ENCODE data around the gene RNF222.

The RNF222 gene, protein sequence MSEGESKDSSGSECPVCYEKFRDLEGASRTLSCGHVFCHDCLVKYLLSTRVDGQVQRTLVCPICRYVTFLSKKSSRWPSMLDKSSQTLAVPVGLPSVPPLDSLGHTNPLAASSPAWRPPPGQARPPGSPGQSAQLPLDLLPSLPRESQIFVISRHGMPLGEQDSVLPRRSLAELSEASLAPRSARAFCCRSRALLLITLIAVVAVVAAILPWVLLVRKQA

DNA sequence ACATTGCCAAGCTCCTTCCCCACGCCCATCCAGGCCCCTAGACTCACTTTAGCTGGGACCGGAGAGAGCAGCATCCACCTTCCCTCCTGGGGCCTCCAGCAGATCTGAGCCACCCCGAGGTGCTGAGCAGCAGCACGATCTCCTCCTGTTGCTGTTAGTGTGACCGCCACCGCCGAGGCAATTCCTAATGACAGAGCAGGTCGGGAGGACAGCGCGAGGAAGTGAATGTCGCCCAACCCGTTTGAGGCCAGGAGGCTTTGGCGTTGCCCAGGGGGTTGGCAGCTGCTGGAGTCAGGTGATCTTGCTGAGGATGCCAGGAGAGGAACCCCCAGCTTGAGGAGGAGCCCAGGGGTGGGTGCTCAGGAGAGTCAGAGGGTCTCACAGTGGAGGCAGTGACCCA lies at the start of gene RNF222:
TSS of gene RNF222 (minus strand) at position 192 of the 400 bp plus-strand sequence. CDS start 4,366 bp downstream, outside the sequence.
- no peak for DNase-seq

DNA sequence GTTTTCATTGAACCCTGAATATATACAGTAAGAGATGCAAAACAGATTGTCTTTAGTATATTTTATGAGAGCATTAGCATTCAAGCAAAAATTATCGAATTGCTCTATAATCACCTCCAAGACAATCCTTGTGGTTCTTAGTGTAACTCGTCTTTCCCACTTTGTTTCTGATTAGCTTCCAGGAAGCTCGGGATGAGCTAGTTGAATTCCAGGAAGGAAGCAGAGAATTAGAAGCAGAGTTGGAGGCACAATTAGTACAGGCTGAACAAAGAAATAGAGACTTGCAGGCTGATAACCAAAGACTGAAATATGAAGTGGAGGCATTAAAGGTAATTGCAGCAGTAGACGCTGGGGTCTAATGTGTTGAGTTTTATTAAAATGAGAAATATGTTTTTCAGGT lies 47.9 kb upstream of the RNF222 start:
- DNase-seq, result no peak

DNA sequence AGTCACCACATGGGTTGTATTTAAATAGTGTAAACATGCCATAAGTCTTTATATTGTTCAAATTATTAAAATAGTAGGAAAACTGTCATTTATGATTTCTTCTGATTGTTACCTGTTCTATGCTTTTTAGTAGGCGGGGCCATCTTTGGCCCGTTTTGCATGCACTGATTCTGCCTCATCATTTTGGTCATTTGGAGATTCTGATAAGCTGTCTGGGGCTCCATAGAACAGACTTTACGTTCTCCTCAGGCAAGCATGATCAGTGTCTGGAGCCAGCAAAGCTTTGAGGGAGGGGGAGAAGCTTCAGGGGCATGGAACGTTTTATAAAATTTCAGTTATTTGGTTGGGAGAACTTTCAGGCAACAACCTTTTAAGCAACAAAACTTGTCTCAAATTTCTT lies 46.9 kb upstream of the RNF222 start:
- DNase-seq, result no peak

DNA sequence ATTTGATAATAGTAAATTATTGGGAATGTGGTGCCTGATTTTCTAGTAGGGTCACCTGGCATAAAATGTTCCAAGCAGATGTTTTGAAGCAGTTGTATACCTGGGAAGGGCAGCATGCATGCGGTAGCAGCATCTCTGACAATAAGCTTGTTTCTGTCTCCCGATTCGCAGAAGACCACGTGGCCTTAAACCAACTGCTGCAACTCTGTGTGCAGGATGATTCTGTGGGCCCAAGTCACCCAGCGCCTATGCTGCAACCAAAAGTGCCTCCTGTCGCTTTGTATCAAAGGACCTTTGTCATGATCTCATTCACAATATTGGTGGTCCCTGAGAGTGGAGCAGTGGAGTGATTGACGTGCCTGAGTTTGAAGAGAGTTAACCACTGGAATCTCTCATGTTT lies 46.1 kb upstream of the RNF222 start:
- DNase-seq, result no peak

DNA sequence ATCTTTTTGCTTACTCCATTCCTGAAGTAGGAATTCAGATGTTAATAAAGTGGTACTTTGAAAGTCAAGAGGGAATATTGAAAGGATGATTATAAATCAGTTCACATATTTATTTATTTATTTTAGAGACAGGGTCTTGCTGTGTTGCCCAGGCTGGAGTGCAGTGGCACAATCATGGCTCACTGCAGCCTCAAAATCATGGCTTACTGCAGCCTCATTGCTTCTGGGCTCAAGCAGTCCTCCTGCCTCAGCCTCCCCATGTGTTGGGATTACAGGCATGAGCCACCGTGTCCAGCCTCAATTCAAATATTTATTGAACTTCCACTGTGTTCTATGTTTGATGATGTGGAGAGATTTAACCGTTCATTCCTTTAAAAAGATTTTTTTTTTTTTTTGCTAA lies 44.7 kb upstream of the RNF222 start:
- DNase-seq, result no peak

DNA sequence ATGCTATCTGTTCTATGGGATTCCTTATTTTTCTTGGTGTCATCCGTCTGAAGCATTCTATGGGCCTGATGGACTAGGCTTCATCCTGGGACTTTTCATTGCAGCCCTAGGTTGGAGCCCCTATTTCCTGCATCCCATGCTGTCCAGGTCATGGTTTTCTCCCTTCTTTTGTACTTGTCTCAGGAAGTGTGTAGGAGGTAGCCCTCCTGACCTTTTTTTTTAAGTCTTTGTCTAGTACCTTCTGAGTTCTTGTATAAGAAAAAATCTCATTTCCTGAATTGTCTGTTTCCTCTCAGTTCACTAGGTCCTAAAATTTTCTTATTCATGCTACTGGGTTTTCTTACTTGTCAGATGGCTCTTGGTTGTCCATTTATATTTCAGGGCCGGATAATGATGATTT lies 44.1 kb upstream of the RNF222 start:
- no peak for DNase-seq

DNA sequence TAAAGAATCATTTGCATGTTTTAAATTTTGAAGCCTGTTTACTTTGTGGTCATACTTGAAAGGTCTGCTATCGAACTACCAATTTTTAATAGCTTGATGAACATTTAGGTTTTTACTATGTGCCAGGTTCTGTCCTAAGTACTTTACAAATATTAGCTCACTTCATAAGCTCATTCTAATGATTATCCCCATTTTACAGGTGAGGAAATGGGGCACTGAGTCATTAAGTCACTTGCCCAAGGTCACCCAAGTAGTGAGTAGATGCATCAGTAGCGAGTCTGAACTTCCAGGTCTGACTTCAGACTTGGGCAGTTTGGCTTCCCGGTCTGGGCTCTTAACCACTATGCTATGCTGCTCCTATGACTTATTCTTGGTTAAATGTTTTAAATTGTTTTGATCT lies 42.1 kb upstream of the RNF222 start:
- no peak for DNase-seq

DNA sequence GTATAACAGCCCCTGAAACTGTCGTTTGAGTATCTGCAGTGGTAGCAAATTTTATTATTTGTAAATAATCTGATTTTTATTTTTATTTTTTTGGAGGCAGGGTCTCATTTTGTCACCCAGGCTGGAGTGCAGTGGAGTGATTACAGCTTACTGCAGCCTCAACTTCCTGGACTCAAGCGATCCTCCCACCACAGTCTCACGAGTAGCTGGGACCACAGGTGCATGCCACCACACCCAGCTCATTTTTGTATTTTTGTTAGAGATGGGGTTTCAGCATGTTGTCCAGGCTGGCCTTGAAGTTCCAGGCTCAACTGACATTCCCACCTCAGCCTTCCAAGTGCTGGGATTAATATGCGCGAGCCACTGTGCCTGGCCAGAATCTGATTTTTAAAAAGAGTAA lies 40.8 kb upstream of the RNF222 start:
- DNase-seq, result no peak

DNA sequence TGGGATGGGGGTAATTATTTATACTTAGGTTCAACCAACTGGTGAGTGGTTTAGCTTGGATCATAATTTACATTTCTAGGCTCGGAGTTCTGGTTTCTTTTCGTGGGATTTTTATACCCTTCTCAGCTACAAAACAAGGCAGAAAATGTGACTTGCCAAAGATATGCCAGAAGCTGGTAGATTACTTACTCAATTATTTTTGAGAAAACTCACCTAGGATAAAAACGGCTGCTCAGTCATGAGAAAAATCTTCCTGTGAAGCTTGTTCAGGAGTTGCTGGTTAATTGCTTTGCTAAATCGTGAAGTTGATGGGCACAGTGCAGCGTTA lies 39.2 kb upstream of the RNF222 start:
- no peak for DNase-seq

DNA sequence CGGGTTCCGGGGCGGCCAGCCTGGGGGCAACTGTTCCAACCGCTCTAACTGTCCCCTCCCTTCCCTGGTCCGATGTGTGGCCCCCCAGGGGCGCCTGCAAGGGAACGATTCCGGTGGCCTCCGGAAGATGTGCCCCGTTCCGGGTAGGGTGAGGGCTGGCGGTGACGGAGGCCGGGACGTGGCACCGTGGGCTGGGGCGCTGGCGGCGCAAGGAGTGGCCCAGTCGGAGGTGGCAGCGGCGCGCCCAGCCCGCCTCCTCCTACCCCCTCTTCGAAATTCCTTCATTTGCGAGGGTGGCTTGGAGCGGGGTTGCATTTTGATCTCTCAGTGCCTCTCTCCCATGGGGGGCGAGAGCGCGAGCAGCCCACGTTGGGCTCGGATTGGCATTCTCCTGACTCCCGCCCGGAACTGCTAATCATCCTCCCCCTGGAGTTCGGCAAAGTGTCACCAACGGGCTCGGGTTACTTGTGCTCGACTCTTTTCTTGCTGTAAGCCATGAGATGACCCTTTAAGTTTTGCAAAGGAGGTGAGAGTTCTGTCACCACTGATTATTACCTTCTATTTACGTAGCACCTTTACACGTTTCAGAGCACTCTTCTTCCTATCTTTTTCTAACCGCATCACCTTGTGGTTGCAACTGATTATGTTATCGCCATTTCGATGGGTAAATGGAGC lies 38.7 kb upstream of the RNF222 start:
- DNase-seq, result peak; percentile 69 to 70

DNA sequence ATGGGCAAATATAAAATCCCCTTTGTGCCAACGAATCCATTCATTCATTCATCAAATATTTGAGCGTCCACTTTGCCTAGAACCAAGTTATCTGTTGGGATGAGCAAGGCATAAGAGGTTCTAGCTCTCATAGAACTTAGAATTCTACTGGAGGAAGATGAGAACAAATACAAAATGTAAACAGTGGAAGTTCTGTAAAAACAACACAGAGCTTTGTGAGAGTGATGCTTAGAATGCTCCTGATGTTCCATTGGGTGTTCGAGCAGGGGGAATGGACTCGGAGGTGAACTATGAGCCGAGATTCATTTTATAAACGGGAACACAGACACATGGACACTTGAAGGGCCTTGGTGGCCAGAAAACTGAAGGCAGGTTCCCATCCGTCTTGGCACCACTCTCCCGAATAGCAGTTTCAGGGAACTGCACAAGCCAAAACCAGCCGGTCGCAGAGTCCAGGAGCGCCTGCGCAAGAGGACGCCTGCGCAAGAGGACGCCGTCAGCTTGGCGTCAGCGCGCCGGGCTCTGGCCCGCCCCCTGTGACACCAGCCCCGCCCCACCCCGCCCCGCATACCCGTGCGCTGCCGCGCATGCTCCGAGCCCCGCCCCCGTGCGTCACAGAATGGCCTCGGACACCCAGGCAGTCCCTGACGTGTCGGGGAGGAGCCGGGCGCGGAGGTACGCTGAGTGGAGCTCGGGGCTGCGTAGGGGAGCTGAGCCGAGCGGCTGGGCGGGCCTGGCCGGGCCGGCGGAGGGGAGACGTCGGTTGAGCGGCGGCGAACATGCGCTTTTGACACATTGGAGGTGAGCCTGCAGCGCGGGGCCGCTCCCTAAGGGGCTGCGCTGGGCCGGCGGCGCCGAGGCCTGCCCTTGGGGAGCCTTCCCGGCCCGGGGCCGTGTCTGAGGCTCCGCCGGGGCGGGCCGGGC lies 37.9 kb upstream of the RNF222 start, which contains the start of gene NDEL1:
TSS of gene NDEL1 (plus strand) at position 640 of the 924 bp plus-strand sequence. CDS start 8,388 bp downstream, outside the sequence.
- peak; percentile 99 to 100 for DNase-seq

DNA sequence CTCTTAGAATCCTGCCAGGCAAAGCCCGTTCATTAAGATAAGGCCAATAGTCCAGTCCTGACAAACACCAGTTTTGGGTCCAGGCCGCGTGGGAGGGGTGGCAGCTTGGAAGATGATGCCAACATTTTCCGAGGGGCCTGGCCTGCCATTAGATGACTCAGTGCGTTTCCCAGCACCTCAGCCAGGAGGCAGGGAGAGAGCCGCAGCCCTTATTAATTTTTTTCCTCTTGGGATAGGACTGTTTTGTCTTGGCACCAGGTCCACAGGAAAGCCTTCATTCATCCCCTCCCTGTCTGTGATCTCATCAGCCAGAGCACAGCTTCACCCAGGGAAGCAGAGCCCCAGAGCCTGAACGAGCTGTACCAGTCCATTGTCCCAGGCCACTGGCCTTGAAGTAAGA lies 33.3 kb upstream of the RNF222 start:
- DNase-seq, result no peak

DNA sequence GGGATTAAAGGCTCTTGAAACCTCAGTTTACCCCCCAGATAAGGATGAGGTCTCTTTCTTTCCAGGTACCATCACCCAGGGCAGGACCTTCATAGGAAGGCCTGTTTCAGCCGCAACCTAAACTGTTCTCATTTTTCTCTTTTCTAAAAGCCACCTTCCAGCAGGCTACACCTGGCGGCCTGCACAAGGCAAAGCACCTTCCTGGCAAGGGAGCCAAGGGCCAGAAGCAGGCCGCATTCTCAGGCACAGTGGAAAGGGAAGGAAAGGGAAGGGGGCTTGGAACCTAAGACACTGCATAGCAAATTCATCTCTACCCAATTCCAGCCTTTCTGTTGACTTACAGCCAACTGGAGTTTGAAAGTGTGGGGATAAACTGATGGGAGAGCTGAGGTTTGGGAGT lies 29.2 kb upstream of the RNF222 start:
- DNase-seq, result no peak

DNA sequence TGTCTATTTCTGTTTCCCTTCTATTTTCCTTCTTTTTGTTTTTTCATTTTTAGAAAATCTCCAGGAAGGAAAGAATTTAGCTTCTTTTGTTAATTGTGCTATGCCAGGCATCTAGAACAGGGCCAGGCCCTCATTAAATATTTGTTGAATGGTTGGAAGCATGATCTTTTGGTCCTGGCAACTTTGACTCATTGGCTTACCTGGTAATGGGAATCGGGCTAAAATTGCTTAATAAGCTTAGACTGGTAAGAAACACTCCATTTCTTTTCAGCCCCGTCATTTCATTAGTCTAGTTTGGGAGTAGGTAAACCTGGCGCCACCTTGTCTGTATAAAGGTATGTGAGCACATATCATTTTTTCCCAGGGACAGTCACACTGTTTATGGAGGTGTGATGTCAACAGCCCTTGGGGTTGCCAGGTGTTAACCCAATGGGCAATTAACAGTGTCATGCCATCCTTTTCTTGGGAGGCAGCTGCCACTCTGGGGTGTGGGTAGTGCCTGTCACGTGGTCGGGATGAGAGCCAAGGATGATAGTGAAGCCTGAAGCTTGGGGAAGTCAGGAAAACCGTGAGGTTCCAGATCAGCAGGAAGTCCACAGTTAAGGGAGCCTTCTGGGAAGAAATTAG lies 28.6 kb upstream of the RNF222 start:
- no peak for DNase-seq

DNA sequence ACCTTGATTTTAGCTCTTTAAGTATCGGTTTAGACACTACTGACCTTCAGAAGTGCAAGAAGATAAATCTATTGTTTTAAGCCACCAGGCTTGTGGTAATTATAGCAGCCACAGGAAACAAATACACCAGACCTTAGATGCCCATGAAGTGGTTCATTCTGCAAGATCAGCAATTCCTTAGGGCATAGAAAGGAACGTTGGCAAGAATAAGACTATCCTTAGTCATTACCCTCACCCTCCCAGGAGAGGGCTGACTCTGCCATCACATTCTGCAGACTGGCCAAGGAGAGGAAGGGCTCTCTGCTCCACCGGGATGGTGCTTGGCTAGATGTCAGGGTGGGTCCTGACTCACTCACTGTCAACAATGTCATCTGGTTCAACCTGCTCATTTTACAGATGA lies 23.9 kb upstream of the RNF222 start:
- DNase-seq, result no peak

DNA sequence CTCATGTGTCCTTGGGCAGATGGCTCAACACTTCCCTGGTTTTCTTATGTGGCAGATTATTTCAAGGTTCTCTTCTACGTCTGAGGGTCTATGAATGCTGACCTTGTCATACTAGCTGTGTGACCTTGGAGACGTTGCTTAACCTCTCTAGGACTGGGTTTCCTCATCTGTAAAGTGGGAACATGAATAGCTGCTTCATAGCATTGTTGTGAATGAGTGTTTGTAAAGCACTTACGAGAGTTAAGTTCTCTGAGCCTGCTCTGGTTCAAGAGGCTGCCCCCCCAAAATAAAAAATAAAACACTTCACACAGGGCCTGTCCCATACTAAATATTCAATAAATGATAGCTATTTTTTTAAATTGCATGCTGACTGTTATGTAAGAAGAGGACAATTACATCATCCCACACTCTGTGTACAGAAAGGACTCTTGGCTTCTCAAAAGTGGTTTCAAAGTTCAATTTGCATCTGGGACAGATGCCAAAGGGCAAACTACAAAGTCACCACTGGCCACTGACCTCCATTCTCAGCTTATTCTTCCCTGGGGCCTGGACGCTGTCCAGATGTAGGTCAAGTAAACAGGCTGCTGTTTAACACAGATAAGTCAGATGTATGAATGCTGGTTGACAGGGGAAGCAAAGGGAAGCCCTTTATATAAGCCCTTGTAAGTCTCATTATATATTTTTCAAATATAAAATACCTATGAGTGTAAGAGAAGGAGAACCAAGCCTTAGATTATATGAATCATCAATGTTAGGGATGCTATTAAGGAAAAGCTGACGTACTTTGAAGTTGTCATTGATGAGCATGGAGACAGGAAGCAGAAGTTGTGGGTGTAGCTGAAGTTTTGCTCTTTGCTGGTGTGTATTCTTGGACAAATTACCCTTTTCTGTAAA lies 22.7 kb upstream of the RNF222 start:
- no peak for DNase-seq

DNA sequence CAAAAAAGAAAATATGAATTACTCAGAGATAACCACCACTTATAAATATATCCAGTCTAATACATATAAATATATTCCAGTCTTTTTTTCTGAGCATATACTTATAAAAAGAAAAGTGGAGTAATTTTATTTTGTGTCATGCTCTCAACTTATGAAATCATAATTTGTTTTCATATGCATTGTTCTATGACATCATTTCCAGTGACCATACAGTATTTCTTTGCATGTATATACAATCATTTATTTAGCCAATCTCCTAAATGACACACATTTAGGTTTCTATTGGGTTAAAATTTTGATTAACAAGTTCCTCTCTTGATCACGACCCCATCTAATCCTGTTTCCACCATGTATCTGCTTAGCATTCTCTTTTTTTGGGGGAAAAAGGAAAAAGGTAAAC lies 21.7 kb upstream of the RNF222 start:
- no peak for DNase-seq

DNA sequence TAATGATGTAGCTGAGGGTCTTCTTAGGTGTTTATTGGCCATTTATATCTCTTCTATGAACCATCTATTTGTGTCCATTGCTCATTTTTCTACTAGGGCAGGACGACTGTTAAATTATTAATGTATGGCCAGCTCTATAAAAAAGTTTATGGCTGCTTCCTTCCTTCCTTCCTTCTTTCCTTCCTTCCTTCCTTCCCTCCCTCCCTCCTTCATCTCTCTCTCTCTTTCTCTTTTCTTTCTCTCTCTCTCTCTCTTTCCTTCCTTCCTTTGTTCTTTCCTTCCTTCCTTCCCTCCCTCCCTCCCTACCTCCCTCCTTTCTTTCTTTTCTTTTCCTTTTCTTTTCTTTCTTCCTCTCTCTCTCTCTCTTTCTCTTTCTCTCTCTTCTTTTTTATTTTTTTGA lies 20.8 kb upstream of the RNF222 start:
- no peak for DNase-seq

DNA sequence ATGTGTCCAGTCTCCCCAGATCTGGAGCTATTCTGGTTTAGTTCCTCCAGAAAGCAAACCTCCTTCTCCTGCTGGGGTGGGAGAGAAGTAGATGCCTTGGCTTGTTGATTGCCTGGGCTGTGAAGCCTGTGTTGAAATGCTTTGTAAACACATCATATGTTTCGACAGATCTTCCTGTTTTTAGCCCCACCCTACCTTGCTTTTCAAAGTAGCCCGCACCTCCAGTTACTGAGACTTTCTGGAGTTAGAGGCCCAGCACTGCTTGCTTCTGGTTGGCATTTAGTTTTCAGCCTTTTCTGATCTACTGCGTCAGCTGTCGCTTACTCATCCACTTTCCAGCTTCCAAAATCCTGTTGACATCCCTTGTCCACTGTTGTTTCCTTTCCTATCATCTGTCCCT lies 20.2 kb upstream of the RNF222 start:
- DNase-seq, result no peak

DNA sequence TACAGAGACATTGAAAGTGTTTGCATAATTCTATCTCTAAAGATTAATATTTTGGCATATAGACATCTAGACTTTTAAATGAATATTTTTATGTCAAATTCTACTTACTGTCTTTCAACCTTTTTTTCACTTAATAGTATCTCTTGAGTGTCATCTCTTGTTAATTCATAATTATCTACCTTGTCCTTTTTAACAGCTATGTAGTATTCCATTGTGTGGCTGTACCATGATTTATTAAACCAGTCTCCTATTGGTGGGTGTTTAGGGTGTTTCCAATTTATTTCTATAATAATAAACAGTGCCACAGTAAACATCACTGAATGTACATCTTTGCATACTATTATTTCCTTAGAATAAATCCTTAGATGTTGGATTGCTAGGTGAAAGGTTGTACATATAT lies 16.3 kb upstream of the RNF222 start:
- no peak for DNase-seq

DNA sequence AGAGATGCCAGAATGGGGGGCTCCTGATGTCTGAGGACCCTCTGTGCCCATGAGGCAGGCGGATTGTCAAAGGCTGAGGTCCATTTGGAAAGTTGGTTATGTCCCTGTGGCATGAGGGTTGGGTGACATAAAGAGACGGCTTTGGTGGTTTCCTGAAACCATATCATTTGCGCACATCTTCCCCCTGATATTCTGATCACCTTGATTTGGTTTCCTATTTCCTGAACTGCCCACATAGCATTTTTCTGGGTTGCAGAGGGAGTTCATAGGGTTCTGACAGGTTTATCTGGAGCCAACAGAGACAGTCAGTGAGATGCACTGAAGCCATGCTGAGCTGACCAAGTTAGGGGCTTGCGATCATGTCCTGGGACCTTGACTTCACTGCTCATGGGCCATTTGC lies 15.7 kb upstream of the RNF222 start:
- no peak for DNase-seq

DNA sequence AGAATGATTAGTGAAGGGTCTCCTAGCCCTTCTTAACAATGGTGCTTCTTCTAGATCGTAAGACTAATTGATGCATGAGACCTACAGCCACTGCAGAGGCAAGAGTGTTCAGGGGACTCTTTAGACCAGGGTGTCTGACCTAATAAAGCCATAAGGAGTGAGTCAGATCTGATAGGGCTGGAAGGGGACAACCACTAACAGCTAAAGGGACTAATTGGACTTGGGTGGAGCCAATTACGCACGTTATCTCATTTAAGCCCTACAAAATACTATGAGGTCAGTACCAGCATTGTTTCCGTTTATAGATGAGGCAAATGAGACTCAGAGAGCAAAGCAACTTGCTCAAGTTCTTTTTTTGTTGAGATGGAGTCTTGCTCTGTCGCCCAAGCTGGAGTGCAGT lies 14.5 kb upstream of the RNF222 start:
- DNase-seq, result no peak

DNA sequence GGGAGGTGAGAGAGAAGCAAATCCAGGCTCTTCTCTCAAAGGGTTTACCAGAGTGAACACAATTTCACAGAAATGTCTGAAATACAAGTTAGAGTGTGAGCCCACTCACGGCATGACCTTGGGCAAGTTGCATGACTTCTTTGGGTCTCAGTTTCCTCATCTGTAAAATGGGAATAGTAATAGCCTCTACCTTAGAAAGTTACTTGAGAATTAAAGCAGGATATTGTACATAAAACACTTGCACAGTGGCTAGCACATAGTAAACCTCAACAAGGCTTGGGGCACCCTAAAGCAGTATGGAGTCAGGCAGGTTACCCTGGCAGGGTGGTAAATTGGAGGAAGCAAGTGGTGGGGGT lies 13.2 kb upstream of the RNF222 start:
- no peak for DNase-seq
